ENCODE measurements around the gene CALHM2. TPM values are rescaled to one million over a fixed set of nuclear protein-coding genes. Genes with fewer than 3 reads are reported as not detected.

CALHM2 gene
- polyA plus RNA-seq, 1 donor (not counting 4 experiments of a cell fraction or from before 2014, with no cell fraction given): 0.92 TPM

DNA sequence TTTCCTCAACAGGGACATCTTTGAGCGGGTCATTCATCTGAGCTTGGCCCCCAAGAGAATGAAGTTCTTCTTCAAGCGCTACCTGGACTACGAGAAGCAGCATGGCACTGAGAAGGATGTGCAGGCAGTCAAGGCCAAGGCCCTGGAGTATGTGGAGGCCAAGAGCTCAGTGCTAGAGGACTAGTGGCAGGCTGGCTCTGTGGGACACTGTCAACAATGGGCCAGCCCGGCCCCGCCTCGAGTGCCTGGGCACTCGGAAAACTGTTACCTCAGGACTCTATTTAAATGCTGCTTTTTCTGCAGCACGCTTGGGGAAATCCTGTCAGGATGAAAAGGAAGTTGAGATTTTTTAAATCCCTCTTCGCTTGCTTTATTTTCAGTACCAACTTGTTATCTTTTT, 6.8 kb downstream of the CALHM2 start:
- no peak for DNase-seq (ENCODE audit: low read depth, low spot score)
- Histone ChIP-seq H2AFZ (ENCODE audit: control insufficient read depth, low read length) (no peak overlapping the region), H3K27ac (ENCODE audit: control insufficient read depth, insufficient read depth, low read length) (no peak overlapping the region), H3K36me3 (ENCODE audit: control insufficient read depth in 2 of 2, extremely low read depth in 1 of 2, insufficient read depth in 2 of 2, low read length in 2 of 2) (peaks cover 56 to 57% of the 10 kb centered on the region in 2 experiments), H3K9me1 (ENCODE audit: control insufficient read depth, extremely low read depth, insufficient read depth, low read length) (no peaks in the 10 kb centered on the region), H3K27me3 (ENCODE audit: control insufficient read depth, extremely low read depth, insufficient read depth, low read length) (no peaks in the 10 kb centered on the region), H3K4me1 (ENCODE audit: control insufficient read depth, extremely low read depth, insufficient read depth, low read length) (no peaks in the 10 kb centered on the region), H3K9me3 (ENCODE audit: control insufficient read depth, low read depth, low read length) (no peaks in the 10 kb centered on the region), H3K79me2 (ENCODE audit: control insufficient read depth, insufficient read depth, low read length) (no peaks in the 10 kb centered on the region), H4K20me1 (ENCODE audit: control insufficient read depth, extremely low read depth, insufficient read depth, low read length) (no peaks in the 10 kb centered on the region), H3K4me3 (ENCODE audit: control insufficient read depth in 2 of 3, extremely low read depth in 1 of 3, insufficient read depth in 2 of 3, low read depth in 1 of 3, low read length in 3 of 3) (no peak overlapping the region), H3K9ac (ENCODE audit: control insufficient read depth, extremely low read depth, insufficient read depth, low read length) (no peak overlapping the region), H3K4me2 (ENCODE audit: control insufficient read depth, extremely low read depth, insufficient read depth, low read depth, low read length) (no peak overlapping the region)
- TF ChIP-seq, protein P1, sequence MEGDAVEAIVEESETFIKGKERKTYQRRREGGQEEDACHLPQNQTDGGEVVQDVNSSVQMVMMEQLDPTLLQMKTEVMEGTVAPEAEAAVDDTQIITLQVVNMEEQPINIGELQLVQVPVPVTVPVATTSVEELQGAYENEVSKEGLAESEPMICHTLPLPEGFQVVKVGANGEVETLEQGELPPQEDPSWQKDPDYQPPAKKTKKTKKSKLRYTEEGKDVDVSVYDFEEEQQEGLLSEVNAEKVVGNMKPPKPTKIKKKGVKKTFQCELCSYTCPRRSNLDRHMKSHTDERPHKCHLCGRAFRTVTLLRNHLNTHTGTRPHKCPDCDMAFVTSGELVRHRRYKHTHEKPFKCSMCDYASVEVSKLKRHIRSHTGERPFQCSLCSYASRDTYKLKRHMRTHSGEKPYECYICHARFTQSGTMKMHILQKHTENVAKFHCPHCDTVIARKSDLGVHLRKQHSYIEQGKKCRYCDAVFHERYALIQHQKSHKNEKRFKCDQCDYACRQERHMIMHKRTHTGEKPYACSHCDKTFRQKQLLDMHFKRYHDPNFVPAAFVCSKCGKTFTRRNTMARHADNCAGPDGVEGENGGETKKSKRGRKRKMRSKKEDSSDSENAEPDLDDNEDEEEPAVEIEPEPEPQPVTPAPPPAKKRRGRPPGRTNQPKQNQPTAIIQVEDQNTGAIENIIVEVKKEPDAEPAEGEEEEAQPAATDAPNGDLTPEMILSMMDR (optimal IDR thresholded peaks at IDR 0.05 in 1 of 3, IDR thresholded peaks at IDR 0.05 in 1 of 3, conservative IDR thresholded peaks at IDR 0.05 in 1 of 3; ENCODE audit: extremely low read depth in 1 of 3, insufficient read depth in 2 of 3, low read length in 3 of 3): no peak
- TF ChIP-seq EZH2 (IDR thresholded peaks at IDR 0.05; ENCODE audit: low read length): no peak
- FAIRE-seq: no peak
- dilution Hi-C loops (cut with MboI; ENCODE audit: extremely low pct_ligation_motif_present, low sequenced_read_pairs): no loop called here

DNA sequence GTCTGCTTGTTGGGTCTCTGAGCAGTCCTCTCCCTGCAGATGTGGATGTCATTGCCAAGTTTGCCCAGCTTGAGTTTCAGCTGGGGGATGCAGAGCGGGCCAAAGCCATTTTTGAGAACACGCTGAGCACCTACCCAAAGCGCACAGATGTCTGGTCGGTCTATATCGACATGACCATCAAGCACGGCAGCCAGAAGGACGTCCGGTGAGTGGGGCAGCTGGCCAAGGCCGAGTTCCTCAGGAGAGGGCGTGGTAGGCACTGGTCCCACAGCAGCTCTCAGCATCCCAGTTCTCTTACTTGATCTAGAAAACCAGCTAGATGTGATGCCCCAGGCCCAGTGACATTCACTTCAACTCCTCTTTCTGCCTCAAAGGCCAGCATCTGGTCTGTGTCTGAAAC, 7.7 kb downstream of the CALHM2 start:
- no peaks in the 10 kb centered on the region for H3K79me2 ChIP-seq (ENCODE audit: control insufficient read depth, insufficient read depth, low read length)
- no peak overlapping the region for H2AFZ ChIP-seq (ENCODE audit: control insufficient read depth, low read length)
- dilution Hi-C loops (cut with MboI; ENCODE audit: extremely low pct_ligation_motif_present, low sequenced_read_pairs): no loop called here
- no peak overlapping the region for H3K4me3 ChIP-seq (ENCODE audit: control insufficient read depth in 2 of 3, extremely low read depth in 1 of 3, insufficient read depth in 2 of 3, low read depth in 1 of 3, low read length in 3 of 3)
- FAIRE-seq: no peak
- no peak overlapping the region for H3K27ac ChIP-seq (ENCODE audit: control insufficient read depth, insufficient read depth, low read length)
- H3K9ac ChIP-seq (ENCODE audit: control insufficient read depth, extremely low read depth, insufficient read depth, low read length): no peak overlapping the region
- TF ChIP-seq, protein P1 (optimal IDR thresholded peaks at IDR 0.05 in 1 of 3, IDR thresholded peaks at IDR 0.05 in 1 of 3, conservative IDR thresholded peaks at IDR 0.05 in 1 of 3; ENCODE audit: extremely low read depth in 1 of 3, insufficient read depth in 2 of 3, low read length in 3 of 3): no peak
- no peak for TF ChIP-seq EZH2 (IDR thresholded peaks at IDR 0.05; ENCODE audit: low read length)
- H3K4me1 ChIP-seq (ENCODE audit: control insufficient read depth, extremely low read depth, insufficient read depth, low read length): no peaks in the 10 kb centered on the region
- no peak overlapping the region for H3K4me2 ChIP-seq (ENCODE audit: control insufficient read depth, extremely low read depth, insufficient read depth, low read depth, low read length)
- H3K27me3 ChIP-seq (ENCODE audit: control insufficient read depth, extremely low read depth, insufficient read depth, low read length): no peaks in the 10 kb centered on the region
- peaks cover 64 to 66% of the 10 kb centered on the region in 2 experiments for H3K36me3 ChIP-seq (ENCODE audit: control insufficient read depth in 2 of 2, extremely low read depth in 1 of 2, insufficient read depth in 2 of 2, low read length in 2 of 2)
- no peaks in the 10 kb centered on the region for H3K9me1 ChIP-seq (ENCODE audit: control insufficient read depth, extremely low read depth, insufficient read depth, low read length)
- H3K9me3 ChIP-seq (ENCODE audit: control insufficient read depth, low read depth, low read length): no peaks in the 10 kb centered on the region
- DNase-seq (ENCODE audit: low read depth, low spot score): no peak
- H4K20me1 ChIP-seq (ENCODE audit: control insufficient read depth, extremely low read depth, insufficient read depth, low read length): no peaks in the 10 kb centered on the region

Data from keratinocyte (primary cell).